DND-41 (cell line): ENCODE measurements around the gene PDE7B.

Experiments
- ATAC-seq: fragments of 200-7000 bp; cut with Tn5 transposase; 3 replicates; pipeline ENCODE4 v1.9.1; 2021; ENCODE audit warnings: low read depth; ENCODE audit not compliant: insufficient read depth
- DNase-seq: peaks from one replicate; pipeline ENCODE4 v3.0.0-alpha.2; 2020
- H2AFZ ChIP-seq: 2 replicates; pipeline ENCODE4 v1.6.0; 2012; ENCODE audit warnings: low read depth, low read length
- H3K27ac ChIP-seq: 2 replicates; pipeline ENCODE4 v1.5.1; 2012; ENCODE audit warnings: low read length, inconsistent platforms
- H3K27me3 ChIP-seq: fragments of 200-600 bp; sonication (generic); 2 replicates; pipeline ENCODE4 v1.6.0; 2012; ENCODE audit warnings: low read length, mild to moderate bottlenecking, inconsistent platforms; ENCODE audit not compliant: insufficient read depth, poor library complexity
- H3K36me3 ChIP-seq: 2 replicates; pipeline ENCODE4 v1.5.1; 2012; ENCODE audit warnings: low read length, inconsistent platforms; ENCODE audit not compliant: insufficient read depth
- H3K4me1 ChIP-seq: 2 replicates; pipeline ENCODE4 v1.5.1; 2012; ENCODE audit warnings: mild to moderate bottlenecking, low read length; ENCODE audit not compliant: insufficient read depth
- H3K4me2 ChIP-seq: 2 replicates; pipeline ENCODE4 v1.6.0; 2012; ENCODE audit warnings: mild to moderate bottlenecking, moderate library complexity, low read length, inconsistent platforms; ENCODE audit not compliant: insufficient read depth
- H3K4me3 ChIP-seq, 2 experiments: fragments of 200-600 bp in 1 of 2; shearing (Covaris generic) in 1 of 2; 2 replicates each; pipeline ENCODE4 v1.5.1; 2012 to 2016; ENCODE audit warnings: inconsistent platforms in 2 of 2, low read length in 2 of 2, mild to moderate bottlenecking in 2 of 2, low read depth in 1 of 2, moderate library complexity in 1 of 2
- H3K79me2 ChIP-seq: 2 replicates; pipeline ENCODE4 v1.6.0; 2012; ENCODE audit warnings: low read length, inconsistent platforms; ENCODE audit not compliant: insufficient read depth
- H3K9ac ChIP-seq: 2 replicates; pipeline ENCODE4 v1.6.0; 2012; ENCODE audit warnings: low read depth, mild to moderate bottlenecking, inconsistent platforms, low read length, moderate library complexity
- H3K9me3 ChIP-seq: 2 replicates; pipeline ENCODE4 v1.5.1; 2012; ENCODE audit warnings: low read length, moderate library complexity, mild to moderate bottlenecking, inconsistent platforms; ENCODE audit not compliant: insufficient read depth, severe bottlenecking
- H4K20me1 ChIP-seq: 2 replicates; pipeline ENCODE4 v1.6.0; 2012; ENCODE audit warnings: low read length; ENCODE audit not compliant: insufficient read depth
- EZH2 ChIP-seq: IDR thresholded peaks from 3 replicates; pipeline ENCODE4 v1.6.1; 2012; ENCODE audit warnings: borderline replicate concordance, low read depth, mild to moderate bottlenecking, moderate library complexity, low read length, inconsistent platforms; ENCODE audit not compliant: severe bottlenecking
- TF ChIP-seq, protein P1 (sequence below): IDR thresholded peaks from 2 replicates; pipeline ENCODE4 v1.5.1; 2012; ENCODE audit warnings: borderline replicate concordance, low read length, moderate library complexity, mild to moderate bottlenecking; ENCODE audit not compliant: poor library complexity, severe bottlenecking; ENCODE audit errors: extremely low read depth

PDE7B gene

DNA sequence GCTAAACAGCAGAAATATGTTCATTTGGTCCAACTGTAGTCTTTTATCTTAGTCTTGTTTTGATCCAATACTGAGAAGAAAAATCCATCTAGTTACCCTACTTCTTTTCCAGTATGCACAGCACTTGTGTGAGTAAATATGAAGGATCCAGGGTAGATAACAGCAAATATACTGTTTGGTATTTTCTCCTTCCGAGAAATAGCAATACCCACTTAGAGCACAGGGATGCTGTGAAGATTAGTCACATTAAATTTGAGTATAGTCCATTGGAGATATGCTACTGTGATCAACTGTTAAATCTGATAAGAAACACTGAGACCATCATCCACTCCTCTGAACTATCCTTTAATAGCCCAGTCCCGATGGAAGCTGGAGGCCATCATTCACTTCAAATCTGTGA is 145.2 kb downstream of the PDE7B start:
- TF ChIP-seq EZH2 = no peak
- TF ChIP-seq, protein P1, sequence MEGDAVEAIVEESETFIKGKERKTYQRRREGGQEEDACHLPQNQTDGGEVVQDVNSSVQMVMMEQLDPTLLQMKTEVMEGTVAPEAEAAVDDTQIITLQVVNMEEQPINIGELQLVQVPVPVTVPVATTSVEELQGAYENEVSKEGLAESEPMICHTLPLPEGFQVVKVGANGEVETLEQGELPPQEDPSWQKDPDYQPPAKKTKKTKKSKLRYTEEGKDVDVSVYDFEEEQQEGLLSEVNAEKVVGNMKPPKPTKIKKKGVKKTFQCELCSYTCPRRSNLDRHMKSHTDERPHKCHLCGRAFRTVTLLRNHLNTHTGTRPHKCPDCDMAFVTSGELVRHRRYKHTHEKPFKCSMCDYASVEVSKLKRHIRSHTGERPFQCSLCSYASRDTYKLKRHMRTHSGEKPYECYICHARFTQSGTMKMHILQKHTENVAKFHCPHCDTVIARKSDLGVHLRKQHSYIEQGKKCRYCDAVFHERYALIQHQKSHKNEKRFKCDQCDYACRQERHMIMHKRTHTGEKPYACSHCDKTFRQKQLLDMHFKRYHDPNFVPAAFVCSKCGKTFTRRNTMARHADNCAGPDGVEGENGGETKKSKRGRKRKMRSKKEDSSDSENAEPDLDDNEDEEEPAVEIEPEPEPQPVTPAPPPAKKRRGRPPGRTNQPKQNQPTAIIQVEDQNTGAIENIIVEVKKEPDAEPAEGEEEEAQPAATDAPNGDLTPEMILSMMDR = no peak
- Histone ChIP-seq H2AFZ (no peak overlapping the region), H4K20me1 (no peaks in the 10 kb centered on the region), H3K4me3 (no peak overlapping the region), H3K27ac (no peak overlapping the region), H3K27me3 (peaks cover 4% of the 10 kb centered on the region), H3K79me2 (no peaks in the 10 kb centered on the region), H3K4me2 (no peak overlapping the region), H3K4me1 (no peaks in the 10 kb centered on the region), H3K9ac (no peak overlapping the region), H3K36me3 (no peaks in the 10 kb centered on the region), H3K9me3 (no peaks in the 10 kb centered on the region)
- ATAC-seq = no peak
- DNase-seq = no peak

DNA sequence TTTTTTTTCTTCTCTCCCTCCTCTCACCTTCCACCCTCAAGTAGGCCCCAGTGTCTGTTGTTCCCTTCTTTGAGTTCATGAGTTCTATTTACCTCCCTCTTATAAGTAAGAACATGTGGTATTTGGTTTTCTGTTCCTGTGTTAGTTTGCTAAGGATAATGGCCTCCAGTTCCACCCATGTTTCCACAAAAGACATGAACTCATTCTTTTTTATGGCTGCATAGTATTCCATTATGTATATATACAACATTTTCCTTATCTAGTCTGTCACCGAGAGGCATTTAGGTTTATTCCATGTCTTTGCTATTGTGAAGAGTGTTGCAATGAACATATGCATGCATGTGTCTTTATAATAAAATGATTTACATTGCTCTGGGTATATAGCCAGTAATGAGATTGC is 147.9 kb downstream of the PDE7B start:
- H2AFZ ChIP-seq = no peak overlapping the region
- no peak overlapping the region for H3K9ac ChIP-seq
- H3K4me2 ChIP-seq = no peak overlapping the region
- H3K4me1 ChIP-seq = no peaks in the 10 kb centered on the region
- no peaks in the 10 kb centered on the region for H3K79me2 ChIP-seq
- no peak for TF ChIP-seq EZH2
- TF ChIP-seq, protein P1 = no peak
- peaks cover 4% of the 10 kb centered on the region for H3K27me3 ChIP-seq
- no peak for DNase-seq
- no peaks in the 10 kb centered on the region for H3K9me3 ChIP-seq
- ATAC-seq = no peak
- H3K36me3 ChIP-seq = no peaks in the 10 kb centered on the region
- H4K20me1 ChIP-seq = no peaks in the 10 kb centered on the region
- H3K4me3 ChIP-seq = no peak overlapping the region
- H3K27ac ChIP-seq = no peak overlapping the region

DNA sequence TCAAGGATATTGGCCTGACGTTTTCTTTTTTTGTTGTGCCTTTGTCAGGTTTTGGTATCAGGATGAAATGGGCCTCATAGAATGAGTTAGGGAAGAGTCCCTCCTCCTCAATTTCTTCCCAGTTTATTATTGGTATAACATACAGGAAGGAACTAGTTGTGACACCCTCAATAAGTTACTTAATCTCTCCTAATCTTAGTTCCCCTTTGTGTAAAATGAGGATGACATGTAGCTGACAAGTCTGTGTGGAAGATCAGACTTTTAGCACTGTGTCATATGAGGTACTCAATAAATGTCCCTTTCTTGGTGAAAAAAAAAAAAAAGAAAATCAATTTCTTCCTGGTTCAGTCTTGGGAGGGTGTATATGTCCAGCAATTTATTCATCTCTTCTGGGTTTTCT is 155.8 kb downstream of the PDE7B start:
- Histone ChIP-seq H3K79me2 (no peaks in the 10 kb centered on the region), H3K4me1 (no peaks in the 10 kb centered on the region), H3K9ac (no peak overlapping the region), H2AFZ (no peak overlapping the region), H4K20me1 (no peaks in the 10 kb centered on the region), H3K27me3 (peaks cover 5% of the 10 kb centered on the region), H3K4me3 (no peak overlapping the region), H3K27ac (no peak overlapping the region), H3K9me3 (no peaks in the 10 kb centered on the region), H3K36me3 (no peaks in the 10 kb centered on the region), H3K4me2 (no peak overlapping the region)
- ATAC-seq = no peak
- TF ChIP-seq, protein P1 = no peak
- TF ChIP-seq EZH2 = no peak
- DNase-seq = no peak

DNA sequence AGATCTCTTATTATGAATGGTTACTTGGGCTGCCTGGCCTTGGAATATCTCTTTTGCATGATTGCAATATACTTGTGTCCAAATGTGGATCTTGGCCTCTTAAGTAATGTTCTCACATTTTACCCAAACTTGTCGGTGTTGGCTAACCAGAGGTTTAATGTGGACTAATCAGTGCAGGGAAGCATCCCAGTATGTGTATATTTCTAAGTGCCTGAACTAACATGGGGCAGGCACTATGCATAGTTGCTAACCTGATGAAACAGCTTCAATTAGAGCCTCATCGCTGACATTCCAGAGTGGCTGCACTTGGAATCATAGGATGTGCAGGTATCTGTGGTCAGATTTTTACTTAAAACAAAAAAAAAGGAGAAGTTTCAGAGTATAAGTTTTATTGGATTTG is 160.0 kb downstream of the PDE7B start:
- Histone ChIP-seq H3K4me1 (no peaks in the 10 kb centered on the region), H3K4me3 (no peak overlapping the region), H3K4me2 (no peak overlapping the region), H3K36me3 (no peaks in the 10 kb centered on the region), H4K20me1 (no peaks in the 10 kb centered on the region), H3K9me3 (no peaks in the 10 kb centered on the region), H2AFZ (no peak overlapping the region), H3K79me2 (no peaks in the 10 kb centered on the region), H3K27me3 (peaks cover 19% of the 10 kb centered on the region), H3K9ac (no peak overlapping the region), H3K27ac (no peak overlapping the region)
- ATAC-seq = no peak
- DNase-seq = no peak
- TF ChIP-seq EZH2 = no peak
- TF ChIP-seq, protein P1 = no peak
